ENCODE data around the gene DYNLL2. TPM values are rescaled to one million over a fixed set of nuclear protein-coding genes. Genes with fewer than 3 reads are reported as not detected.

DYNLL2 gene
- total and polyA plus RNA-seq, 9 of the 15 experiments (the other 6 are each of a cell fraction or from before 2014, with no cell fraction given): 1.8 to 24.5 (median 13.0) TPM

- intact Hi-C loops (cut with micrococcal nuclease) (no loop called here), in situ Hi-C loops (cut with MboI) (no loop called here)
- H4K20me1 ChIP-seq (replicated peaks; ENCODE audit: control insufficient read depth, insufficient read depth, low read length): peaks cover 53% of the 10 kb centered on the region
- peaks cover 19% of the 10 kb centered on the region for H3K9me1 ChIP-seq (ENCODE audit: control insufficient read depth, insufficient read depth, low read length)
- ChIA-PET CTCF (ENCODE audit: low intra/inter-chr PET ratio) (no interaction called here), POLR2A (interaction anchor here (0.8 to 1.8 kb wide), 3 partner anchors 11 to 81 kb away, joined by 3 to 7 read pairs (median 3); partner anchors contain the start of gene SRSF1)
- H3K9ac ChIP-seq (ENCODE audit: insufficient read depth in 1 of 2, low read depth in 2 of 2, low read length in 2 of 2): no peak overlapping the region
- no peak overlapping the region for H2AFZ ChIP-seq (ENCODE audit: low read depth, low read length)
- DNase-seq (ENCODE audit: extremely low read depth in 1 of 4, low spot score in 3 of 4): peak in 1 of 4 experiments; percentile 10
- FAIRE-seq: no peak
- TF ChIP-seq TFAM (CRISPR knock-in tag; conservative IDR thresholded peaks at IDR 0.05) (no peak), TAF7 (tag; IDR thresholded peaks at IDR 0.05) (no peak), DNMT1 (IDR thresholded peaks at IDR 0.05) (no peak), RNF2 (IDR thresholded peaks at IDR 0.05) (no peak), SMAD3 (CRISPR knock-in tag; conservative IDR thresholded peaks at IDR 0.05) (no peak), STAT5A (IDR thresholded peaks at IDR 0.05; ENCODE audit: borderline replicate concordance, low read length) (no peak), KLF13 (tag; IDR thresholded peaks at IDR 0.05; ENCODE audit: borderline replicate concordance, low read depth) (no peak), KLF16 (IDR thresholded peaks at IDR 0.05) (no peak), CC2D1A (IDR thresholded peaks at IDR 0.05) (no peak), PHB (CRISPR knock-in tag; IDR thresholded peaks at IDR 0.05) (no peak), ZNF197 (CRISPR knock-in tag; IDR thresholded peaks at IDR 0.05; ENCODE audit: low read depth) (no peak), HNRNPK (IDR thresholded peaks at IDR 0.05; ENCODE audit: low read depth, low read length, poor library complexity, severe bottlenecking) (no peak), CBFA2T2 (conservative IDR thresholded peaks at IDR 0.05) (no peak), ELF1 (tag; IDR thresholded peaks at IDR 0.05) (no peak), ZNF174 (CRISPR knock-in tag; IDR thresholded peaks at IDR 0.05) (no peak)
- TF ChIP-seq, protein P1, sequence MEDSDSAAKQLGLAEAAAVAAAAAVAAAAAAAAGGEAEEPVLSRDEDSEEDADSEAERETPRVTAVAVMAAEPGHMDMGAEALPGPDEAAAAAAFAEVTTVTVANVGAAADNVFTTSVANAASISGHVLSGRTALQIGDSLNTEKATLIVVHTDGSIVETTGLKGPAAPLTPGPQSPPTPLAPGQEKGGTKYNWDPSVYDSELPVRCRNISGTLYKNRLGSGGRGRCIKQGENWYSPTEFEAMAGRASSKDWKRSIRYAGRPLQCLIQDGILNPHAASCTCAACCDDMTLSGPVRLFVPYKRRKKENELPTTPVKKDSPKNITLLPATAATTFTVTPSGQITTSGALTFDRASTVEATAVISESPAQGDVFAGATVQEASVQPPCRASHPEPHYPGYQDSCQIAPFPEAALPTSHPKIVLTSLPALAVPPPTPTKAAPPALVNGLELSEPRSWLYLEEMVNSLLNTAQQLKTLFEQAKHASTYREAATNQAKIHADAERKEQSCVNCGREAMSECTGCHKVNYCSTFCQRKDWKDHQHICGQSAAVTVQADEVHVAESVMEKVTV (CRISPR knock-in tag; IDR thresholded peaks at IDR 0.05): no peak
- no peak overlapping the region for H3K27ac ChIP-seq (ENCODE audit: extremely low read depth, low read depth, low read length)
- H3K27me3 ChIP-seq (ENCODE audit: control insufficient read depth in 2 of 2, insufficient read depth in 2 of 2, low read length in 2 of 2): no peaks in the 10 kb centered on the region
- H3K79me2 ChIP-seq (ENCODE audit: control insufficient read depth, insufficient read depth, low read length): peaks cover 58% of the 10 kb centered on the region
- no peak for ATAC-seq
- 93% methylated on average over 5 of the region's 5 CpGs for WGBS (ENCODE audit: insufficient coverage, low coverage, missing lambda C conversion rate)
- H3K9me3 ChIP-seq (replicated peaks; ENCODE audit: control insufficient read depth, insufficient read depth, low read depth, low read length): no peaks in the 10 kb centered on the region
- no TSS peak for BruUV-seq (replicated peaks)
- H3K36me3 ChIP-seq (ENCODE audit: control insufficient read depth, insufficient read depth, low read length): peaks cover 90% of the 10 kb centered on the region
- peaks cover 8 to 13% of the 10 kb centered on the region in 2 experiments; a peak in 4 of 5 replicates for H3K4me1 ChIP-seq (replicated peaks in 1 of 2; ENCODE audit: control insufficient read depth in 2 of 2, insufficient read depth in 2 of 2, low read length in 2 of 2)
- H3K4me3 ChIP-seq: no peak overlapping the region
- H3K4me2 ChIP-seq (ENCODE audit: insufficient read depth, low read length): no peak overlapping the region
Observed at GRCh38 chr17:58088624-58089023, 5.4 kb downstream of the DYNLL2 start.
